ENCODE data around the gene MS4A7. TPM values are rescaled to one million over a fixed set of nuclear protein-coding genes. Genes with fewer than 3 reads are reported as not detected.

The MS4A7 gene
- total RNA-seq, 1 experiment from 2014 or later, result 0.22 TPM

- ChIA-PET CTCF (no interaction called here), RAD21 (ENCODE audit: low non-redundant PET in 1 of 2, low total read pairs in 2 of 2, uncharacterized antibody in 2 of 2, unreplicated experiment in 2 of 2) (no interaction called here), POLR2A (no interaction called here)
- Histone ChIP-seq H3K9me3 (ENCODE audit: control insufficient read depth in 1 of 2, insufficient read depth in 1 of 2, low read depth in 1 of 2, low read length in 2 of 2) (no peaks in the 10 kb centered on the region), H3K27me3 (ENCODE audit: insufficient read depth, low read length) (no peaks in the 10 kb centered on the region), H3K79me2 (ENCODE audit: insufficient read depth, low read length) (no peaks in the 10 kb centered on the region), H3K4me2 (ENCODE audit: low read length) (no peak overlapping the region), H3K27ac (ENCODE audit: low read depth, low read length) (no peak overlapping the region), H3K4me3 (replicated peaks in 1 of 2; ENCODE audit: low read depth in 1 of 2, low read length in 2 of 2) (no peak overlapping the region), H3K9me2 (ENCODE audit: insufficient read depth) (no peaks in the 10 kb centered on the region), H2AFZ (ENCODE audit: low read depth, low read length, poor library complexity, severe bottlenecking) (no peak overlapping the region), H3K4me1 (ENCODE audit: control insufficient read depth in 1 of 2, insufficient read depth in 2 of 2, low read length in 2 of 2) (peaks cover 5 to 9% of the 10 kb centered on the region in 2 experiments; a peak in 3 of 4 replicates), H4K20me1 (ENCODE audit: insufficient read depth) (no peaks in the 10 kb centered on the region), H3K36me3 (ENCODE audit: control insufficient read depth in 1 of 2, insufficient read depth in 2 of 2, low read length in 2 of 2) (no peaks in the 10 kb centered on the region), H3K9ac (ENCODE audit: low read length) (no peak overlapping the region)
- no TSS peak for BruUV-seq (replicated peaks)
- no peak for TF ChIP-seq POLR2AphosphoS5 (IDR thresholded peaks at IDR 0.05; ENCODE audit: low read depth, low read length)
- no peak for TF ChIP-seq SP1 (IDR thresholded peaks at IDR 0.05; ENCODE audit: low read depth)
- no peak for TF ChIP-seq ZFX (IDR thresholded peaks at IDR 0.05)
- no peak for TF ChIP-seq RAD21 (IDR thresholded peaks at IDR 0.05; ENCODE audit: low read depth)
- no peak for TF ChIP-seq CEBPB (IDR thresholded peaks at IDR 0.05; ENCODE audit: low read depth)
- no peak for TF ChIP-seq ELF1 (IDR thresholded peaks at IDR 0.05; ENCODE audit: borderline replicate concordance, low read depth)
- TF ChIP-seq JUND (IDR thresholded peaks at IDR 0.05), result no peak
- DNase-seq (ENCODE audit: low read depth, low spot score), result no peak
- intact Hi-C loops (cut with micrococcal nuclease), result no loop called here
- no peak for ATAC-seq
Observed at GRCh38 chr11:60431251-60431650, 52.9 kb downstream of the MS4A7 start.

GRCh38 chr11:60433401-60433800 lies 55.1 kb downstream of the MS4A7 start:
- no TSS peak for BruUV-seq (replicated peaks)
- Histone ChIP-seq H4K20me1 (ENCODE audit: insufficient read depth) (no peaks in the 10 kb centered on the region), H3K36me3 (ENCODE audit: control insufficient read depth in 1 of 2, insufficient read depth in 2 of 2, low read length in 2 of 2) (no peaks in the 10 kb centered on the region), H3K9me2 (ENCODE audit: insufficient read depth) (no peaks in the 10 kb centered on the region), H3K4me3 (replicated peaks in 1 of 2; ENCODE audit: low read depth in 1 of 2, low read length in 2 of 2) (no peak overlapping the region), H2AFZ (ENCODE audit: low read depth, low read length, poor library complexity, severe bottlenecking) (no peak overlapping the region), H3K79me2 (ENCODE audit: insufficient read depth, low read length) (no peaks in the 10 kb centered on the region), H3K9ac (ENCODE audit: low read length) (no peak overlapping the region), H3K27ac (ENCODE audit: low read depth, low read length) (no peak overlapping the region), H3K4me2 (ENCODE audit: low read length) (no peak overlapping the region), H3K9me3 (ENCODE audit: control insufficient read depth in 1 of 2, insufficient read depth in 1 of 2, low read depth in 1 of 2, low read length in 2 of 2) (no peaks in the 10 kb centered on the region), H3K4me1 (ENCODE audit: control insufficient read depth in 1 of 2, insufficient read depth in 2 of 2, low read length in 2 of 2) (peaks cover 3 to 5% of the 10 kb centered on the region in 2 experiments; a peak in 3 of 4 replicates), H3K27me3 (ENCODE audit: insufficient read depth, low read length) (no peaks in the 10 kb centered on the region)
- DNase-seq (ENCODE audit: low read depth, low spot score) (no peak), ATAC-seq (no peak)
- TF ChIP-seq ATF3 (IDR thresholded peaks at IDR 0.05), result no peak
- TF ChIP-seq FOSL1 (IDR thresholded peaks at IDR 0.05; ENCODE audit: low read depth), result no peak
- no peak for TF ChIP-seq CEBPB (IDR thresholded peaks at IDR 0.05; ENCODE audit: low read depth)
- TF ChIP-seq POLR2AphosphoS5 (IDR thresholded peaks at IDR 0.05; ENCODE audit: low read depth, low read length), result no peak
- no peak for TF ChIP-seq SIN3A (IDR thresholded peaks at IDR 0.05; ENCODE audit: low read depth)
- no peak for TF ChIP-seq EZH2 (IDR thresholded peaks at IDR 0.05)
- TF ChIP-seq SRF (IDR thresholded peaks at IDR 0.05; ENCODE audit: low read depth), result no peak
- no peak for TF ChIP-seq ZFX (IDR thresholded peaks at IDR 0.05)
- TF ChIP-seq RAD21 (IDR thresholded peaks at IDR 0.05; ENCODE audit: low read depth), result no peak
- TF ChIP-seq CTCF (IDR thresholded peaks at IDR 0.05 in 2 of 3, conservative IDR thresholded peaks at IDR 0.05 in 1 of 3; ENCODE audit: borderline replicate concordance in 1 of 3, insufficient read depth in 1 of 3, low read depth in 2 of 3, low read length in 2 of 3), result no peak
- no peak for TF ChIP-seq EZH2phosphoT487 (IDR thresholded peaks at IDR 0.05; ENCODE audit: borderline replicate concordance)
- TF ChIP-seq EGR1 (IDR thresholded peaks at IDR 0.05; ENCODE audit: low read depth), result no peak
- TF ChIP-seq ZNF274 (IDR thresholded peaks at IDR 0.05; ENCODE audit: low read depth, low read length), result no peak
- no peak for TF ChIP-seq REST (IDR thresholded peaks at IDR 0.05; ENCODE audit: low read depth)
- RAD21 ChIA-PET (ENCODE audit: low non-redundant PET in 1 of 2, low total read pairs in 2 of 2, uncharacterized antibody in 2 of 2, unreplicated experiment in 2 of 2), result no interaction called here
- POLR2A ChIA-PET, result no interaction called here
- CTCF ChIA-PET, result no interaction called here
- intact Hi-C loops (cut with micrococcal nuclease), result no loop called here

Measured in HCT116 (cell line).